Measurements from ENCODE around the gene C4BPB. TPM values are rescaled to one million over a fixed set of nuclear protein-coding genes. Genes with fewer than 3 reads are reported as not detected.

Gene C4BPB
- total and polyA plus RNA-seq, 2 donors (not counting 1 experiment from before 2014, with no cell fraction given) = not detected

DNA sequence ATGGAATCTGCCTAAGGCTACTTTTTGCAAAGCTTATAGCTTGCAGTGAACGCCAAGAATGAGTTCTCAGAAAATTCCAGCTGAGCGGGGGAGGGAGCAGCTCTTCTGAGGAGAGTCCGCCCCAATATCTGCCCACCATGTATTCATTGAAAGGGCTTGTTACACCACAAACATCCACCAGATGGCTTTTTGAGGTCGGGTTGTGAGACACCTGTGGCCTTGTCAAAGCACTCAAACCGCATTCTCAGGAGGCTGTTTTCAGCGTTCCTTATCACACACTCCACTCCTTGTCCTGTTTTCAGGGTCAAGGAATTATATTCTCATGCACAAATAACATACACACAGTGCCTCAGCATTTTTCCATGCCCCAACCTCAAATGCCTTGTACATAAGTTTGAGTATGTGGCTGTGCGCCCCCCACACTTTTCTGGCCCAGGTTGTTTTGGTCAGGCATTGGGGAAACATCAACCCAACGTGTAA, 3.9 kb upstream of the C4BPB start:
- Histone ChIP-seq H3K4me1 (ENCODE audit: control insufficient read depth, extremely low read depth, insufficient read depth, low read length) (no peaks in the 10 kb centered on the region), H3K4me2 (ENCODE audit: extremely low read depth, insufficient read depth, low read length) (no peak overlapping the region), H4K20me1 (ENCODE audit: control insufficient read depth, extremely low read depth, insufficient read depth, low read length) (no peaks in the 10 kb centered on the region), H3K9me3 (ENCODE audit: control insufficient read depth, insufficient read depth, low read depth, low read length) (no peaks in the 10 kb centered on the region), H3K79me2 (ENCODE audit: control insufficient read depth, insufficient read depth, low read length) (no peaks in the 10 kb centered on the region), H3K27ac (ENCODE audit: insufficient read depth, low read length) (no peak overlapping the region), H3K9ac (ENCODE audit: insufficient read depth, low read length) (no peak overlapping the region), H3K36me3 (ENCODE audit: control insufficient read depth, insufficient read depth, low read length) (no peaks in the 10 kb centered on the region), H3K27me3 (ENCODE audit: control insufficient read depth, insufficient read depth, low read length) (no peaks in the 10 kb centered on the region), H3K4me3 (replicated peaks in 1 of 4; ENCODE audit: control extremely low read depth in 1 of 4, insufficient read depth in 1 of 4, low read depth in 3 of 4, low read length in 4 of 4) (no peak overlapping the region), H2AFZ (ENCODE audit: low read length) (no peak overlapping the region)
- TF ChIP-seq, protein P1, sequence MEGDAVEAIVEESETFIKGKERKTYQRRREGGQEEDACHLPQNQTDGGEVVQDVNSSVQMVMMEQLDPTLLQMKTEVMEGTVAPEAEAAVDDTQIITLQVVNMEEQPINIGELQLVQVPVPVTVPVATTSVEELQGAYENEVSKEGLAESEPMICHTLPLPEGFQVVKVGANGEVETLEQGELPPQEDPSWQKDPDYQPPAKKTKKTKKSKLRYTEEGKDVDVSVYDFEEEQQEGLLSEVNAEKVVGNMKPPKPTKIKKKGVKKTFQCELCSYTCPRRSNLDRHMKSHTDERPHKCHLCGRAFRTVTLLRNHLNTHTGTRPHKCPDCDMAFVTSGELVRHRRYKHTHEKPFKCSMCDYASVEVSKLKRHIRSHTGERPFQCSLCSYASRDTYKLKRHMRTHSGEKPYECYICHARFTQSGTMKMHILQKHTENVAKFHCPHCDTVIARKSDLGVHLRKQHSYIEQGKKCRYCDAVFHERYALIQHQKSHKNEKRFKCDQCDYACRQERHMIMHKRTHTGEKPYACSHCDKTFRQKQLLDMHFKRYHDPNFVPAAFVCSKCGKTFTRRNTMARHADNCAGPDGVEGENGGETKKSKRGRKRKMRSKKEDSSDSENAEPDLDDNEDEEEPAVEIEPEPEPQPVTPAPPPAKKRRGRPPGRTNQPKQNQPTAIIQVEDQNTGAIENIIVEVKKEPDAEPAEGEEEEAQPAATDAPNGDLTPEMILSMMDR (conservative IDR thresholded peaks at IDR 0.05 in 1 of 2, IDR thresholded peaks at IDR 0.05 in 1 of 2; ENCODE audit: low read depth in 1 of 2, low read length in 2 of 2) = peak; percentile 57 to 66
- no peak for TF ChIP-seq EZH2 (IDR thresholded peaks at IDR 0.05; ENCODE audit: low read length, missing control alignments)
- DNase-seq (ENCODE audit: low read depth in 2 of 2) = peak; percentile 56 to 77

DNA sequence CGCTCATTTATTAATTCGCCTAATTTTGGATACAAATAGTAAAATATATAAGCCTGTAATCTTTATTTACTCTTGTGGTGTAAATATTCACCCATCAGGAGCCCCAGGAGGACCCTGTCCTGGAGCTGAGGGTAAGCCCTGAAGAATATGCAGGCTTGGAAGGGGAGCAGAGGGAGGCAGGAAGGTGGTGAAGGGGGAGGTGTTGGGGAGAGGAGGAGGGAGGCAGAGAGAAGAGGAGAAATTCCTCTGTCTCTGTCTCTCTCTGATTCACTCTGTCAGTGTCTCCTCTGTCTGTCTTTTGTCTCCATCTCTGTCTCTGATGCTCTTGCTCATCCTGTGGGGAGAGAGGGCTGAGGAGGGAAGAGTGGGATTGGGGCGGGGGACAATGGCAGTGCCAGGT, 2.8 kb upstream of the C4BPB start:
- Histone ChIP-seq H3K4me1 (ENCODE audit: control insufficient read depth, extremely low read depth, insufficient read depth, low read length) (no peaks in the 10 kb centered on the region), H4K20me1 (ENCODE audit: control insufficient read depth, extremely low read depth, insufficient read depth, low read length) (no peaks in the 10 kb centered on the region), H3K4me2 (ENCODE audit: extremely low read depth, insufficient read depth, low read length) (no peak overlapping the region), H3K27me3 (ENCODE audit: control insufficient read depth, insufficient read depth, low read length) (no peaks in the 10 kb centered on the region), H3K9me3 (ENCODE audit: control insufficient read depth, insufficient read depth, low read depth, low read length) (no peaks in the 10 kb centered on the region), H3K36me3 (ENCODE audit: control insufficient read depth, insufficient read depth, low read length) (no peaks in the 10 kb centered on the region), H3K79me2 (ENCODE audit: control insufficient read depth, insufficient read depth, low read length) (no peaks in the 10 kb centered on the region), H2AFZ (ENCODE audit: low read length) (no peak overlapping the region), H3K27ac (ENCODE audit: insufficient read depth, low read length) (no peak overlapping the region), H3K4me3 (replicated peaks in 1 of 4; ENCODE audit: control extremely low read depth in 1 of 4, insufficient read depth in 1 of 4, low read depth in 3 of 4, low read length in 4 of 4) (no peak overlapping the region), H3K9ac (ENCODE audit: insufficient read depth, low read length) (no peak overlapping the region)
- no peak for DNase-seq (ENCODE audit: low read depth in 2 of 2)
- no peak for TF ChIP-seq EZH2 (IDR thresholded peaks at IDR 0.05; ENCODE audit: low read length, missing control alignments)

DNA sequence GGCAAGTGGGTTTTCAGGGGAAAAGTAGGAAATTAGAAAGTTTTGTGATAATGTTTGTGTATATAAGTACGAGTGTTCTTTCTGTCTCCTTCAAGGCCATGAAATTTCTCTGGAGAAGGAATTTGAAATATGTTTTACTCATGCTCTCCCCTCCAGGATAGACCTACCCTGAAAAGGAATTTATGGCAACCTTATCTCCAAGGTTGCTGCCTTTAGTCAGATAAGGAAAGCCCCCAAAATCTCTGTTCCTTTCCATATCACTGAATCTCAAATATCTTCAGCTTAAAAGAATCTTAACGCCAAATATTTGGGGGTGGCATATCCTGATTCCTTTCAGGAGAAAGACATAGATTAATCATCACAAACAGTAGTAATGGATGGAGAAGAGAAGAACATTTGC, 499 bp upstream of the C4BPB start:
- Histone ChIP-seq H3K27me3 (ENCODE audit: control insufficient read depth, insufficient read depth, low read length) (no peaks in the 10 kb centered on the region), H3K9me3 (ENCODE audit: control insufficient read depth, insufficient read depth, low read depth, low read length) (no peaks in the 10 kb centered on the region), H3K36me3 (ENCODE audit: control insufficient read depth, insufficient read depth, low read length) (no peaks in the 10 kb centered on the region), H3K27ac (ENCODE audit: insufficient read depth, low read length) (no peak overlapping the region), H3K4me3 (replicated peaks in 1 of 4; ENCODE audit: control extremely low read depth in 1 of 4, insufficient read depth in 1 of 4, low read depth in 3 of 4, low read length in 4 of 4) (no peak overlapping the region), H3K4me2 (ENCODE audit: extremely low read depth, insufficient read depth, low read length) (no peak overlapping the region), H3K9ac (ENCODE audit: insufficient read depth, low read length) (no peak overlapping the region), H4K20me1 (ENCODE audit: control insufficient read depth, extremely low read depth, insufficient read depth, low read length) (no peaks in the 10 kb centered on the region), H3K4me1 (ENCODE audit: control insufficient read depth, extremely low read depth, insufficient read depth, low read length) (no peaks in the 10 kb centered on the region), H2AFZ (ENCODE audit: low read length) (no peak overlapping the region), H3K79me2 (ENCODE audit: control insufficient read depth, insufficient read depth, low read length) (no peaks in the 10 kb centered on the region)
- peak in 1 of 2 donors; percentile 70 for DNase-seq (ENCODE audit: low read depth in 2 of 2)
- TF ChIP-seq EZH2 (IDR thresholded peaks at IDR 0.05; ENCODE audit: low read length, missing control alignments) = no peak
- TF ChIP-seq, protein P1 (conservative IDR thresholded peaks at IDR 0.05 in 1 of 2, IDR thresholded peaks at IDR 0.05 in 1 of 2; ENCODE audit: low read depth in 1 of 2, low read length in 2 of 2) = no peak
